Measurements from ENCODE around the gene ENTPD2.

GRCh38 chr9:137097761-137098462 lies 44.1 kb upstream of the ENTPD2 start:
- TF ChIP-seq ZNF384 (IDR thresholded peaks at IDR 0.05) (no peak), BHLHE40 (IDR thresholded peaks at IDR 0.05; ENCODE audit: borderline replicate concordance) (no peak), TARDBP (IDR thresholded peaks at IDR 0.05) (no peak), FOXM1 (IDR thresholded peaks at IDR 0.05; ENCODE audit: borderline replicate concordance) (no peak), L3MBTL2 (conservative IDR thresholded peaks at IDR 0.05) (no peak), FOXK2 (IDR thresholded peaks at IDR 0.05) (no peak), PKNOX1 (IDR thresholded peaks at IDR 0.05) (no peak), ELF4 (IDR thresholded peaks at IDR 0.05) (no peak)

Measured in HEK293T (cell line).